Transverse colon (tissue), 4 donors: ENCODE results near the gene SMIM5.

ENCODE experiments used
- EP300 ChIP-seq: sonication (generic); formaldehyde crosslinking; IDR thresholded peaks from one replicate; pipeline ENCODE4 v1.6.1; 2017; ENCODE audit warnings: antibody characterized with exemption, low read depth
- POLR2A ChIP-seq: fragments of 450-650 bp; IDR thresholded peaks from one replicate; pipeline ENCODE4 v1.6.1; 2016; ENCODE audit warnings: antibody characterized with exemption, mild to moderate bottlenecking, moderate library complexity
- POLR2AphosphoS5 ChIP-seq, 3 donors: sonication (generic); formaldehyde crosslinking; IDR thresholded peaks; one replicate each; pipeline ENCODE4 v1.6.1; 2016; ENCODE audit warnings: antibody characterized with exemption in 3 of 3
- TF ChIP-seq, protein P1 (sequence below), 5 experiments: fragments of 200-600 bp in 3 of 5; fragments of 450-650 bp in 2 of 5; sonication (generic) in 3 of 5; IDR thresholded peaks; 1 replicate in 2 of 5; 2 replicates in 3 of 5; pipeline ENCODE4 v1.5.1; 2016 to 2017; ENCODE audit warnings: antibody characterized with exemption in 5 of 5, inconsistent platforms in 3 of 5, mild to moderate bottlenecking in 2 of 5, moderate library complexity in 1 of 5

GRCh38 chr17:75649687-75650086 is 16.5 kb downstream of the SMIM5 start:
- no peak for TF ChIP-seq POLR2A
- TF ChIP-seq EP300 = no peak
- TF ChIP-seq, protein P1, sequence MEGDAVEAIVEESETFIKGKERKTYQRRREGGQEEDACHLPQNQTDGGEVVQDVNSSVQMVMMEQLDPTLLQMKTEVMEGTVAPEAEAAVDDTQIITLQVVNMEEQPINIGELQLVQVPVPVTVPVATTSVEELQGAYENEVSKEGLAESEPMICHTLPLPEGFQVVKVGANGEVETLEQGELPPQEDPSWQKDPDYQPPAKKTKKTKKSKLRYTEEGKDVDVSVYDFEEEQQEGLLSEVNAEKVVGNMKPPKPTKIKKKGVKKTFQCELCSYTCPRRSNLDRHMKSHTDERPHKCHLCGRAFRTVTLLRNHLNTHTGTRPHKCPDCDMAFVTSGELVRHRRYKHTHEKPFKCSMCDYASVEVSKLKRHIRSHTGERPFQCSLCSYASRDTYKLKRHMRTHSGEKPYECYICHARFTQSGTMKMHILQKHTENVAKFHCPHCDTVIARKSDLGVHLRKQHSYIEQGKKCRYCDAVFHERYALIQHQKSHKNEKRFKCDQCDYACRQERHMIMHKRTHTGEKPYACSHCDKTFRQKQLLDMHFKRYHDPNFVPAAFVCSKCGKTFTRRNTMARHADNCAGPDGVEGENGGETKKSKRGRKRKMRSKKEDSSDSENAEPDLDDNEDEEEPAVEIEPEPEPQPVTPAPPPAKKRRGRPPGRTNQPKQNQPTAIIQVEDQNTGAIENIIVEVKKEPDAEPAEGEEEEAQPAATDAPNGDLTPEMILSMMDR (IDR thresholded peaks at IDR 0.05) = no peak
- TF ChIP-seq POLR2AphosphoS5 (IDR thresholded peaks at IDR 0.05) = no peak
